ENCODE data around the gene ARHGAP1.

GRCh38 chr11:46723359-46723680 lies 22.9 kb upstream of the ARHGAP1 start:
- no peak for TF ChIP-seq EZH2 (IDR thresholded peaks at IDR 0.05; ENCODE audit: insufficient read depth, poor library complexity, severe bottlenecking)
- TF ChIP-seq EZH2phosphoT487 (IDR thresholded peaks at IDR 0.05; ENCODE audit: insufficient read depth, low read depth) = no peak

All from GM23248 (cell line).